IMR-90 (cell line): ENCODE data around the gene TFAP2B.

Experiments
- CEBPB ChIP-seq: IDR thresholded peaks from 2 replicates; pipeline ENCODE4 v1.6.1; 2012; ENCODE audit warnings: low read depth, low read length, improper control_type of control experiment
- FOS ChIP-seq: fragments of 150-350 bp; IDR thresholded peaks from 2 replicates; pipeline ENCODE4 v1.6.1; 2016; ENCODE audit warnings: low read depth, low read length
- MAFK ChIP-seq: IDR thresholded peaks from 2 replicates; pipeline ENCODE4 v1.6.1; 2012; ENCODE audit warnings: low read depth, low read length, improper control_type of control experiment
- MXI1 ChIP-seq: IDR thresholded peaks from 2 replicates; pipeline ENCODE4 v1.6.1; 2012; ENCODE audit warnings: low read depth, mild to moderate bottlenecking, low read length, moderate library complexity, borderline replicate concordance
- POLR2A ChIP-seq: IDR thresholded peaks from 2 replicates; pipeline ENCODE4 v1.6.1; 2012; ENCODE audit warnings: mild to moderate bottlenecking, low read depth, low read length
- RAD21 ChIP-seq: IDR thresholded peaks from 2 replicates; pipeline ENCODE4 v1.6.1; 2012; ENCODE audit warnings: low read length, improper control_type of control experiment
- RFX5 ChIP-seq: IDR thresholded peaks from 2 replicates; pipeline ENCODE4 v1.8.0; 2012; ENCODE audit warnings: low read depth, mild to moderate bottlenecking, low read length, moderate library complexity
- SMC3 ChIP-seq: fragments of 150-350 bp; IDR thresholded peaks from 2 replicates; pipeline ENCODE4 v1.6.1; 2016; ENCODE audit warnings: low read depth, mild to moderate bottlenecking, antibody characterized with exemption, low read length, moderate library complexity
- TF ChIP-seq, protein P1 (sequence below): conservative IDR thresholded peaks from 2 replicates; pipeline ENCODE4 v1.5.1; 2012; ENCODE audit warnings: mild to moderate bottlenecking, low read depth, low read length, improper control_type of control experiment
- TF ChIP-seq, protein P2 (sequence below): fragments of 150-350 bp; IDR thresholded peaks from 2 replicates; pipeline ENCODE4 v1.6.1; 2016; ENCODE audit warnings: low read depth, mild to moderate bottlenecking, low read length, moderate library complexity, borderline replicate concordance
- TF ChIP-seq, protein P3 (sequence below): fragments of 150-350 bp; IDR thresholded peaks from 2 replicates; pipeline ENCODE4 v1.6.1; 2017; ENCODE audit warnings: mild to moderate bottlenecking, antibody characterized with exemption, low read length, low read depth

DNA sequence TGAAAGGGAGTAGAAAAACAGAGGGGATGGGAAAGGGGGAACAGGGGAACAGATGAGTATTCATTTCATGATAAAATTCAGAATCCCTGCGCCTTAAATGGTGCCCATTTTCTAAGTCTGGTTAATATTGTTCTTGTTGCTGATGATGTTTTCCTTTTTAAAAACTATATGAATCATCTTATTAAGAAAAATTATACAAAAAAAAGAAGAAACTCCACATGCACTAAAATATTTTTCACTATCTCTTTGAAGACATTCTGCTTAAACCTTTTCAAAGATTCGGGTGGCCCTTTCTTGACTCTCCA lies 1.1 kb upstream of the TFAP2B start:
- TF ChIP-seq CEBPB (no peak), POLR2A (no peak), RFX5 (no peak), MAFK (no peak), MXI1 (no peak), RAD21 (no peak), FOS (no peak), SMC3 (no peak)
- TF ChIP-seq, protein P1, sequence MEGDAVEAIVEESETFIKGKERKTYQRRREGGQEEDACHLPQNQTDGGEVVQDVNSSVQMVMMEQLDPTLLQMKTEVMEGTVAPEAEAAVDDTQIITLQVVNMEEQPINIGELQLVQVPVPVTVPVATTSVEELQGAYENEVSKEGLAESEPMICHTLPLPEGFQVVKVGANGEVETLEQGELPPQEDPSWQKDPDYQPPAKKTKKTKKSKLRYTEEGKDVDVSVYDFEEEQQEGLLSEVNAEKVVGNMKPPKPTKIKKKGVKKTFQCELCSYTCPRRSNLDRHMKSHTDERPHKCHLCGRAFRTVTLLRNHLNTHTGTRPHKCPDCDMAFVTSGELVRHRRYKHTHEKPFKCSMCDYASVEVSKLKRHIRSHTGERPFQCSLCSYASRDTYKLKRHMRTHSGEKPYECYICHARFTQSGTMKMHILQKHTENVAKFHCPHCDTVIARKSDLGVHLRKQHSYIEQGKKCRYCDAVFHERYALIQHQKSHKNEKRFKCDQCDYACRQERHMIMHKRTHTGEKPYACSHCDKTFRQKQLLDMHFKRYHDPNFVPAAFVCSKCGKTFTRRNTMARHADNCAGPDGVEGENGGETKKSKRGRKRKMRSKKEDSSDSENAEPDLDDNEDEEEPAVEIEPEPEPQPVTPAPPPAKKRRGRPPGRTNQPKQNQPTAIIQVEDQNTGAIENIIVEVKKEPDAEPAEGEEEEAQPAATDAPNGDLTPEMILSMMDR, result no peak
- TF ChIP-seq, protein P2, sequence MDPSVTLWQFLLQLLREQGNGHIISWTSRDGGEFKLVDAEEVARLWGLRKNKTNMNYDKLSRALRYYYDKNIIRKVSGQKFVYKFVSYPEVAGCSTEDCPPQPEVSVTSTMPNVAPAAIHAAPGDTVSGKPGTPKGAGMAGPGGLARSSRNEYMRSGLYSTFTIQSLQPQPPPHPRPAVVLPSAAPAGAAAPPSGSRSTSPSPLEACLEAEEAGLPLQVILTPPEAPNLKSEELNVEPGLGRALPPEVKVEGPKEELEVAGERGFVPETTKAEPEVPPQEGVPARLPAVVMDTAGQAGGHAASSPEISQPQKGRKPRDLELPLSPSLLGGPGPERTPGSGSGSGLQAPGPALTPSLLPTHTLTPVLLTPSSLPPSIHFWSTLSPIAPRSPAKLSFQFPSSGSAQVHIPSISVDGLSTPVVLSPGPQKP, result no peak
- TF ChIP-seq, protein P3, sequence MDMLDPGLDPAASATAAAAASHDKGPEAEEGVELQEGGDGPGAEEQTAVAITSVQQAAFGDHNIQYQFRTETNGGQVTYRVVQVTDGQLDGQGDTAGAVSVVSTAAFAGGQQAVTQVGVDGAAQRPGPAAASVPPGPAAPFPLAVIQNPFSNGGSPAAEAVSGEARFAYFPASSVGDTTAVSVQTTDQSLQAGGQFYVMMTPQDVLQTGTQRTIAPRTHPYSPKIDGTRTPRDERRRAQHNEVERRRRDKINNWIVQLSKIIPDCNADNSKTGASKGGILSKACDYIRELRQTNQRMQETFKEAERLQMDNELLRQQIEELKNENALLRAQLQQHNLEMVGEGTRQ, result no peak
